ENCODE results near the gene BEND6. TPM values are rescaled to one million over a fixed set of nuclear protein-coding genes. Genes with fewer than 3 reads are reported as not detected.

The BEND6 gene
- polyA plus RNA-seq, 1 donor from 2014 or later = 8.6 TPM

DNA sequence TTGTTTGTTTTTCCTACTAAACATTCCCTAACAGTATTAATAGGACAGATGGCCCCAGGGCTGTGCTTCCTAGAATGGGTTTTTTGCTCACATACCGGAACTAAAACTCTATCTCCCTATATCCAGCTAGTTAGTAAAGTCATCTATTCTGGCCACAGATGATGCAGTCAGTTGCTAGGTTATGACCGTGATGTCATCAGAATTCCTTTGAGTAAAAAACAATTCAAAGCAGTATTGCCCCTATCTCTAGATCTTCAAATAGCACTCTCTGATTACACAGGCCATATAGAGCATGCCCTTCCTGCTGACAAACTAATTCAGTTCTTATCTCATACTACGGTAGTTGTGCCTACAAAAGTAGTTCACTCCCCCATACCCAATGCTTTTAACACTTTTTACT, 117.2 kb downstream of the BEND6 start:
- H2AFZ ChIP-seq (ENCODE audit: low read depth, low read length) = no peak overlapping the region
- H3K4me3 ChIP-seq (ENCODE audit: low read length) = no peak overlapping the region
- no peaks in the 10 kb centered on the region for H4K20me1 ChIP-seq (ENCODE audit: insufficient read depth)
- no peaks in the 10 kb centered on the region for H3K9me2 ChIP-seq (ENCODE audit: insufficient read depth, low read length)
- H3K9ac ChIP-seq (ENCODE audit: low read length) = no peak overlapping the region
- no peaks in the 10 kb centered on the region for H3K79me2 ChIP-seq (replicated peaks; ENCODE audit: insufficient read depth, low read length)
- no peaks in the 10 kb centered on the region for H3K9me3 ChIP-seq (ENCODE audit: low read length)
- no peak for TF ChIP-seq EP300 (conservative IDR thresholded peaks at IDR 0.05; ENCODE audit: poor library complexity, severe bottlenecking)
- TF ChIP-seq, protein P1, sequence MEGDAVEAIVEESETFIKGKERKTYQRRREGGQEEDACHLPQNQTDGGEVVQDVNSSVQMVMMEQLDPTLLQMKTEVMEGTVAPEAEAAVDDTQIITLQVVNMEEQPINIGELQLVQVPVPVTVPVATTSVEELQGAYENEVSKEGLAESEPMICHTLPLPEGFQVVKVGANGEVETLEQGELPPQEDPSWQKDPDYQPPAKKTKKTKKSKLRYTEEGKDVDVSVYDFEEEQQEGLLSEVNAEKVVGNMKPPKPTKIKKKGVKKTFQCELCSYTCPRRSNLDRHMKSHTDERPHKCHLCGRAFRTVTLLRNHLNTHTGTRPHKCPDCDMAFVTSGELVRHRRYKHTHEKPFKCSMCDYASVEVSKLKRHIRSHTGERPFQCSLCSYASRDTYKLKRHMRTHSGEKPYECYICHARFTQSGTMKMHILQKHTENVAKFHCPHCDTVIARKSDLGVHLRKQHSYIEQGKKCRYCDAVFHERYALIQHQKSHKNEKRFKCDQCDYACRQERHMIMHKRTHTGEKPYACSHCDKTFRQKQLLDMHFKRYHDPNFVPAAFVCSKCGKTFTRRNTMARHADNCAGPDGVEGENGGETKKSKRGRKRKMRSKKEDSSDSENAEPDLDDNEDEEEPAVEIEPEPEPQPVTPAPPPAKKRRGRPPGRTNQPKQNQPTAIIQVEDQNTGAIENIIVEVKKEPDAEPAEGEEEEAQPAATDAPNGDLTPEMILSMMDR (IDR thresholded peaks at IDR 0.05; ENCODE audit: poor library complexity, severe bottlenecking) = no peak
- TF ChIP-seq EZH2 (IDR thresholded peaks at IDR 0.05; ENCODE audit: borderline replicate concordance, insufficient read depth, low read length, poor library complexity, severe bottlenecking) = no peak
- TF ChIP-seq RAD21 (conservative IDR thresholded peaks at IDR 0.05) = no peak
- TF ChIP-seq TAF1 (IDR thresholded peaks at IDR 0.05; ENCODE audit: low read depth) = no peak
- TF ChIP-seq POLR2AphosphoS5 (IDR thresholded peaks at IDR 0.05) = no peak
- no peak for TF ChIP-seq MXI1 (conservative IDR thresholded peaks at IDR 0.05; ENCODE audit: poor library complexity, severe bottlenecking)
- TF ChIP-seq SMC3 (conservative IDR thresholded peaks at IDR 0.05; ENCODE audit: poor library complexity) = no peak
- TF ChIP-seq, protein P2, sequence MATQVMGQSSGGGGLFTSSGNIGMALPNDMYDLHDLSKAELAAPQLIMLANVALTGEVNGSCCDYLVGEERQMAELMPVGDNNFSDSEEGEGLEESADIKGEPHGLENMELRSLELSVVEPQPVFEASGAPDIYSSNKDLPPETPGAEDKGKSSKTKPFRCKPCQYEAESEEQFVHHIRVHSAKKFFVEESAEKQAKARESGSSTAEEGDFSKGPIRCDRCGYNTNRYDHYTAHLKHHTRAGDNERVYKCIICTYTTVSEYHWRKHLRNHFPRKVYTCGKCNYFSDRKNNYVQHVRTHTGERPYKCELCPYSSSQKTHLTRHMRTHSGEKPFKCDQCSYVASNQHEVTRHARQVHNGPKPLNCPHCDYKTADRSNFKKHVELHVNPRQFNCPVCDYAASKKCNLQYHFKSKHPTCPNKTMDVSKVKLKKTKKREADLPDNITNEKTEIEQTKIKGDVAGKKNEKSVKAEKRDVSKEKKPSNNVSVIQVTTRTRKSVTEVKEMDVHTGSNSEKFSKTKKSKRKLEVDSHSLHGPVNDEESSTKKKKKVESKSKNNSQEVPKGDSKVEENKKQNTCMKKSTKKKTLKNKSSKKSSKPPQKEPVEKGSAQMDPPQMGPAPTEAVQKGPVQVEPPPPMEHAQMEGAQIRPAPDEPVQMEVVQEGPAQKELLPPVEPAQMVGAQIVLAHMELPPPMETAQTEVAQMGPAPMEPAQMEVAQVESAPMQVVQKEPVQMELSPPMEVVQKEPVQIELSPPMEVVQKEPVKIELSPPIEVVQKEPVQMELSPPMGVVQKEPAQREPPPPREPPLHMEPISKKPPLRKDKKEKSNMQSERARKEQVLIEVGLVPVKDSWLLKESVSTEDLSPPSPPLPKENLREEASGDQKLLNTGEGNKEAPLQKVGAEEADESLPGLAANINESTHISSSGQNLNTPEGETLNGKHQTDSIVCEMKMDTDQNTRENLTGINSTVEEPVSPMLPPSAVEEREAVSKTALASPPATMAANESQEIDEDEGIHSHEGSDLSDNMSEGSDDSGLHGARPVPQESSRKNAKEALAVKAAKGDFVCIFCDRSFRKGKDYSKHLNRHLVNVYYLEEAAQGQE (IDR thresholded peaks at IDR 0.05; ENCODE audit: borderline replicate concordance) = no peak
- no peaks in the 10 kb centered on the region for H3F3A ChIP-seq (ENCODE audit: insufficient read depth, low read length, poor library complexity, severe bottlenecking)
- no peaks in the 10 kb centered on the region for H3K36me3 ChIP-seq (ENCODE audit: insufficient read depth, low read length)
- H3K27ac ChIP-seq (ENCODE audit: low read length) = no peak overlapping the region
- no peaks in the 10 kb centered on the region for H3K27me3 ChIP-seq (ENCODE audit: insufficient read depth, low read depth, low read length)
- no peak overlapping the region for H3K4me2 ChIP-seq (ENCODE audit: low read length)

DNA sequence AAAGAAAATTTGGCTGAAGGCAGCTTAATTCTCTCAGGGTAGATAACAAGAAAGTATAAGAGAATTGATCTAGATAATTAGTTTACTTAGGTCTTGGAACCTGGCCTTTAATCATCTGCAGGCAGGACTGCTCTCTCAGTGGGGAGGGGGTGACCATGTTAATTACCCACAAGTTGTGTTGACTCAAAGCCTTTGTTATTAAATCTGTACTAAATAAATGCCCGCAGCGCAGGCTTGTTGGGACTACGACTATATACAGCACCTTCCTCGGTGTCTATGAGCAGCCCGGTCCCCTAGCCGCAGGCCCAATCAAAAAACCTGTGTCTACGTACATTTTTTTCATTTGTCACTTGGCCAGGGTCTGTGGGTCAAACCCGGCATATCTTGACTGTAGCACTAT, 119.5 kb downstream of the BEND6 start:
- Histone ChIP-seq H3K27me3 (ENCODE audit: insufficient read depth, low read depth, low read length) (no peaks in the 10 kb centered on the region), H3F3A (ENCODE audit: insufficient read depth, low read length, poor library complexity, severe bottlenecking) (no peaks in the 10 kb centered on the region), H3K4me3 (ENCODE audit: low read length) (no peak overlapping the region), H3K4me2 (ENCODE audit: low read length) (no peak overlapping the region), H3K9me3 (ENCODE audit: low read length) (peaks cover 6% of the 10 kb centered on the region), H2AFZ (ENCODE audit: low read depth, low read length) (no peak overlapping the region), H3K27ac (ENCODE audit: low read length) (no peak overlapping the region), H3K36me3 (ENCODE audit: insufficient read depth, low read length) (no peaks in the 10 kb centered on the region), H3K79me2 (replicated peaks; ENCODE audit: insufficient read depth, low read length) (no peaks in the 10 kb centered on the region), H3K9ac (ENCODE audit: low read length) (no peak overlapping the region), H3K9me2 (ENCODE audit: insufficient read depth, low read length) (no peaks in the 10 kb centered on the region), H4K20me1 (ENCODE audit: insufficient read depth) (no peaks in the 10 kb centered on the region)
- TF ChIP-seq POLR2AphosphoS5 (IDR thresholded peaks at IDR 0.05) (no peak), SMC3 (conservative IDR thresholded peaks at IDR 0.05; ENCODE audit: poor library complexity) (no peak), EZH2 (IDR thresholded peaks at IDR 0.05; ENCODE audit: borderline replicate concordance, insufficient read depth, low read length, poor library complexity, severe bottlenecking) (no peak), EP300 (conservative IDR thresholded peaks at IDR 0.05; ENCODE audit: poor library complexity, severe bottlenecking) (no peak), TAF1 (IDR thresholded peaks at IDR 0.05; ENCODE audit: low read depth) (no peak), RAD21 (conservative IDR thresholded peaks at IDR 0.05) (no peak), MXI1 (conservative IDR thresholded peaks at IDR 0.05; ENCODE audit: poor library complexity, severe bottlenecking) (no peak)
- TF ChIP-seq, protein P1 (IDR thresholded peaks at IDR 0.05; ENCODE audit: poor library complexity, severe bottlenecking) = no peak
- TF ChIP-seq, protein P2 (IDR thresholded peaks at IDR 0.05; ENCODE audit: borderline replicate concordance) = no peak

Measured in neural cell (in vitro differentiated cells).